NCI-H2107 treated with DMSO at 0.1 percent for 48 hours (cell line): ENCODE data around the gene PSEN1.

ENCODE experiments used
- DNase-seq: peaks from one replicate; lab custom pipeline; 2025; ENCODE audit not compliant: unreplicated experiment; lab: John Stamatoyannopoulos, UW

Gene PSEN1

GRCh38 chr14:73136387-73137225, at the start of gene PSEN1:
Gene PSEN1, plus strand, starts transcription at chr14:73136507. Its CDS starts 11,513 bp downstream, at chr14:73148020.
- peak; percentile 92 for DNase-seq

- DNase-seq, result no peak
Measured at GRCh38 chr14:73091044-73091443, 45.3 kb upstream of the PSEN1 start.

GRCh38 chr14:73097421-73097820, 38.9 kb upstream of the PSEN1 start:
- no peak for DNase-seq

- no peak for DNase-seq
Measured at GRCh38 chr14:73100334-73100733, 36.0 kb upstream of the PSEN1 start.

GRCh38 chr14:73102806-73103497, 33.4 kb upstream of the PSEN1 start:
- DNase-seq, result no peak

GRCh38 chr14:73105050-73105449, 31.3 kb upstream of the PSEN1 start:
- no peak for DNase-seq

GRCh38 chr14:73105727-73106126, 30.6 kb upstream of the PSEN1 start:
- DNase-seq, result no peak

GRCh38 chr14:73116079-73116665, 20.1 kb upstream of the PSEN1 start:
- DNase-seq, result no peak

GRCh38 chr14:73124180-73124894, 12.0 kb upstream of the PSEN1 start:
- no peak for DNase-seq

- peak; percentile 94 for DNase-seq
Measured at GRCh38 chr14:73125169-73125588, 11.1 kb upstream of the PSEN1 start.

GRCh38 chr14:73125746-73126145, 10.6 kb upstream of the PSEN1 start:
- DNase-seq, result no peak

GRCh38 chr14:73133795-73134194, 2.5 kb upstream of the PSEN1 start:
- no peak for DNase-seq

GRCh38 chr14:73136085-73136386, 271 bp upstream of the PSEN1 start:
- DNase-seq, result no peak

- no peak for DNase-seq
Measured at GRCh38 chr14:73140811-73141323, 4.6 kb downstream of the PSEN1 start.

GRCh38 chr14:73142216-73142615, 5.9 kb downstream of the PSEN1 start:
- DNase-seq, result no peak

GRCh38 chr14:73143003-73143402, 6.7 kb downstream of the PSEN1 start:
- no peak for DNase-seq

- DNase-seq, result no peak
Measured at GRCh38 chr14:73143617-73144016, 7.3 kb downstream of the PSEN1 start.

- no peak for DNase-seq
Measured at GRCh38 chr14:73145371-73145770, 9.1 kb downstream of the PSEN1 start.

GRCh38 chr14:73146111-73146510, 9.8 kb downstream of the PSEN1 start:
- DNase-seq, result no peak

- no peak for DNase-seq
Measured at GRCh38 chr14:73149753-73150152, 13.4 kb downstream of the PSEN1 start.

GRCh38 chr14:73153272-73153671, 17.0 kb downstream of the PSEN1 start:
- DNase-seq, result no peak
